ENCODE data around the gene STAC3. TPM values are rescaled to one million over a fixed set of nuclear protein-coding genes. Genes with fewer than 3 reads are reported as not detected.

The STAC3 gene
- total RNA-seq, 1 experiment from 2014 or later, result 2.2 TPM

- H3K27ac ChIP-seq, result no peak overlapping the region
- POLR2A ChIA-PET (ENCODE audit: unreplicated experiment), result no interaction called here
- no peak for DNase-seq
Observed at GRCh38 chr12:57236201-57236924, 14.6 kb downstream of the STAC3 start.

DNA sequence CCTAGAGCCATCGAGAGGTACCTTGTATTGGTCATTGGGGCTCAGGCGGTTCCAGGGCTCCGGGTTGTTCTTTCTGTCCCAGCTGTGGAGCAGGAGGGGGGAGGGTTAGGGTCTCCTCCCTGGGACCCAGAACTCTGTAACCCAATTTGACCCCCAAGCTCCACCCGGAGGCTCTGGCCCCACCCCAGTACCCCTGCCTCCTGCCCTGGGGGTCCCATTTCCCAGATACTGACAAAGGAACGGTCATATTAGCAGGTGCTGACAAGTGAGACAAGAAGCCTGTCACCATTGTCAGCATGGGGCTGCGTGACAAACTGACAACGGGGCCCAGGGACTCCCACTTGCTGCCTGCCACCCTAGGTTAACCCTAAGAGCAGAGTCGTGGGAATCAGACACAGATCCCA lies 15.3 kb downstream of the STAC3 start:
- H3K4me2 ChIP-seq, result no peak overlapping the region
- H3F3A ChIP-seq (ENCODE audit: insufficient read depth, low read depth), result peaks cover 75% of the 10 kb centered on the region
- intact Hi-C loops (cut with micrococcal nuclease; ENCODE audit: unreplicated experiment), result no loop called here
- H3K9me2 ChIP-seq (ENCODE audit: insufficient read depth), result no peaks in the 10 kb centered on the region
- ChIA-PET POLR2A (ENCODE audit: unreplicated experiment) (no interaction called here), CTCF (no interaction called here)
- H2AFZ ChIP-seq, result no peak overlapping the region
- H3K27ac ChIP-seq, result no peak overlapping the region
- TF ChIP-seq EZH2 (IDR thresholded peaks at IDR 0.05; ENCODE audit: low read depth), result no peak
- TF ChIP-seq, protein P1, sequence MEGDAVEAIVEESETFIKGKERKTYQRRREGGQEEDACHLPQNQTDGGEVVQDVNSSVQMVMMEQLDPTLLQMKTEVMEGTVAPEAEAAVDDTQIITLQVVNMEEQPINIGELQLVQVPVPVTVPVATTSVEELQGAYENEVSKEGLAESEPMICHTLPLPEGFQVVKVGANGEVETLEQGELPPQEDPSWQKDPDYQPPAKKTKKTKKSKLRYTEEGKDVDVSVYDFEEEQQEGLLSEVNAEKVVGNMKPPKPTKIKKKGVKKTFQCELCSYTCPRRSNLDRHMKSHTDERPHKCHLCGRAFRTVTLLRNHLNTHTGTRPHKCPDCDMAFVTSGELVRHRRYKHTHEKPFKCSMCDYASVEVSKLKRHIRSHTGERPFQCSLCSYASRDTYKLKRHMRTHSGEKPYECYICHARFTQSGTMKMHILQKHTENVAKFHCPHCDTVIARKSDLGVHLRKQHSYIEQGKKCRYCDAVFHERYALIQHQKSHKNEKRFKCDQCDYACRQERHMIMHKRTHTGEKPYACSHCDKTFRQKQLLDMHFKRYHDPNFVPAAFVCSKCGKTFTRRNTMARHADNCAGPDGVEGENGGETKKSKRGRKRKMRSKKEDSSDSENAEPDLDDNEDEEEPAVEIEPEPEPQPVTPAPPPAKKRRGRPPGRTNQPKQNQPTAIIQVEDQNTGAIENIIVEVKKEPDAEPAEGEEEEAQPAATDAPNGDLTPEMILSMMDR (conservative IDR thresholded peaks at IDR 0.05), result no peak
- DNase-seq, result no peak
- no peak overlapping the region for H3K4me3 ChIP-seq
- H4K20me1 ChIP-seq (ENCODE audit: insufficient read depth), result peaks cover 28% of the 10 kb centered on the region
- H3K36me3 ChIP-seq (ENCODE audit: low read depth), result peaks cover 38% of the 10 kb centered on the region
- peaks cover 25% of the 10 kb centered on the region for H3K79me2 ChIP-seq (ENCODE audit: low read depth)
- H3K27me3 ChIP-seq (ENCODE audit: insufficient read depth, low read depth), result peaks cover 12% of the 10 kb centered on the region
- no peaks in the 10 kb centered on the region for H3K9me3 ChIP-seq (ENCODE audit: insufficient read depth, low read depth)
- peaks cover 22% of the 10 kb centered on the region for H3K4me1 ChIP-seq (replicated peaks; ENCODE audit: insufficient read depth)
- BruUV-seq (replicated peaks), result no TSS peak

More at GRCh38 chr12:57236201-57236924, 14.6 kb downstream of the STAC3 start:
- peaks cover 79% of the 10 kb centered on the region for H3F3A ChIP-seq (ENCODE audit: insufficient read depth, low read depth)
- peaks cover 33% of the 10 kb centered on the region for H3K36me3 ChIP-seq (ENCODE audit: low read depth)
- H2AFZ ChIP-seq, result no peak overlapping the region
- H3K9me3 ChIP-seq (ENCODE audit: insufficient read depth, low read depth), result no peaks in the 10 kb centered on the region
- H3K79me2 ChIP-seq (ENCODE audit: low read depth), result peaks cover 18% of the 10 kb centered on the region
- H4K20me1 ChIP-seq (ENCODE audit: insufficient read depth), result peaks cover 27% of the 10 kb centered on the region
- no TSS peak for BruUV-seq (replicated peaks)
- no peaks in the 10 kb centered on the region for H3K9me2 ChIP-seq (ENCODE audit: insufficient read depth)
- no peak overlapping the region for H3K4me3 ChIP-seq
- H3K4me1 ChIP-seq (replicated peaks; ENCODE audit: insufficient read depth), result peaks cover 17% of the 10 kb centered on the region
- TF ChIP-seq, protein P1 (conservative IDR thresholded peaks at IDR 0.05), result no peak
- TF ChIP-seq EZH2 (IDR thresholded peaks at IDR 0.05; ENCODE audit: low read depth), result no peak
- peaks cover 18% of the 10 kb centered on the region for H3K27me3 ChIP-seq (ENCODE audit: insufficient read depth, low read depth)
- intact Hi-C loops (cut with micrococcal nuclease; ENCODE audit: unreplicated experiment), result no loop called here
- no peak overlapping the region for H3K4me2 ChIP-seq
- CTCF ChIA-PET, result no interaction called here

DNA sequence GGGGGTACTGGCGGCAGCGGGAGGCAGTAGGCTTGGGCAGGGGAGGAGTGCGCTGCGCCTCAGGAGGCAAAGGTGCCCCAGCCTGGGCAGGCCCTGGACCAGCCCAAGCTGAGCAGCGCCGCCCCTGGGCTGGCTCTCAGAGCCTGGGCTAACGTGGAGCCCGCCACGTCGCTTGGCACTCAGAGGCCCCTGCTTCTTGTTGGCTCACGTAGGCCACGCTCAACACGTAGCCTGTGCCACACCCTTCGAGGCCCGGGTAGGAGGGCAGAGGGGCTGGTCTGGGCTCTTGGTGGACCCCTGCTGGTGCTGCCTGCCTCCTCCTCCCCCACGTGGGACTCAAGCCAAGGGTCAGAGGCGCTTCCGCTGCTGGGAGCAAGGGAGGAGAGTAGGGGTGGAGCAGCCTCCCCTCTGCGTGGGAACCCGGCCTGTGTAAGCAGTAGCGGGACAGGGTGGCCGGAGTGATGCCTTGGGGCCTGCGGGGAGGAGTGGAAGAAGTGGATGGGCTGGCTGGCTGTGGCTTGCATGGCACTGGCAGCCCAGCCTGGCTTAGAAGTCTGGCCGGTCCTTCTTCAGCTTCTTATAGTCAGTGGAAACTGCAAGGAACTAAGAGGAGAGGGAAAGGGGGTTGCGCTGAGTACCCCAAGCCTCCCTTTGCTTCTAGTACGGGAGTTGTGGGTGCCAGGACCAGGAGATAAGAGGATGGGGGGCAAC lies 15.8 kb downstream of the STAC3 start:
- TF ChIP-seq, protein P1 (conservative IDR thresholded peaks at IDR 0.05), result no peak
- no peak for TF ChIP-seq EZH2 (IDR thresholded peaks at IDR 0.05; ENCODE audit: low read depth)
- Histone ChIP-seq H3K4me3 (no peak overlapping the region), H3F3A (ENCODE audit: insufficient read depth, low read depth) (peaks cover 69% of the 10 kb centered on the region), H3K4me1 (replicated peaks; ENCODE audit: insufficient read depth) (peaks cover 22% of the 10 kb centered on the region), H3K9me2 (ENCODE audit: insufficient read depth) (no peaks in the 10 kb centered on the region), H3K36me3 (ENCODE audit: low read depth) (peaks cover 38% of the 10 kb centered on the region), H4K20me1 (ENCODE audit: insufficient read depth) (peaks cover 28% of the 10 kb centered on the region), H3K9me3 (ENCODE audit: insufficient read depth, low read depth) (no peaks in the 10 kb centered on the region), H3K79me2 (ENCODE audit: low read depth) (peaks cover 30% of the 10 kb centered on the region), H3K27me3 (ENCODE audit: insufficient read depth, low read depth) (peaks cover 6% of the 10 kb centered on the region), H2AFZ (no peak overlapping the region), H3K27ac (no peak overlapping the region), H3K4me2 (no peak overlapping the region)
- ChIA-PET CTCF (no interaction called here), POLR2A (ENCODE audit: unreplicated experiment) (no interaction called here)
- intact Hi-C loops (cut with micrococcal nuclease; ENCODE audit: unreplicated experiment), result no loop called here
- no peak for DNase-seq
- BruUV-seq (replicated peaks), result no TSS peak

Measured in PC-9 (cell line).